DMS 273 (cell line): ENCODE measurements around the gene SWAP70.

Source experiments
- DNase-seq: peaks from one replicate; lab custom pipeline; 2025; ENCODE audit not compliant: unreplicated experiment; lab: John Stamatoyannopoulos, UW

SWAP70 gene

GRCh38 chr11:9774109-9774508, 110.2 kb downstream of the SWAP70 start:
- no peak for DNase-seq

DNA sequence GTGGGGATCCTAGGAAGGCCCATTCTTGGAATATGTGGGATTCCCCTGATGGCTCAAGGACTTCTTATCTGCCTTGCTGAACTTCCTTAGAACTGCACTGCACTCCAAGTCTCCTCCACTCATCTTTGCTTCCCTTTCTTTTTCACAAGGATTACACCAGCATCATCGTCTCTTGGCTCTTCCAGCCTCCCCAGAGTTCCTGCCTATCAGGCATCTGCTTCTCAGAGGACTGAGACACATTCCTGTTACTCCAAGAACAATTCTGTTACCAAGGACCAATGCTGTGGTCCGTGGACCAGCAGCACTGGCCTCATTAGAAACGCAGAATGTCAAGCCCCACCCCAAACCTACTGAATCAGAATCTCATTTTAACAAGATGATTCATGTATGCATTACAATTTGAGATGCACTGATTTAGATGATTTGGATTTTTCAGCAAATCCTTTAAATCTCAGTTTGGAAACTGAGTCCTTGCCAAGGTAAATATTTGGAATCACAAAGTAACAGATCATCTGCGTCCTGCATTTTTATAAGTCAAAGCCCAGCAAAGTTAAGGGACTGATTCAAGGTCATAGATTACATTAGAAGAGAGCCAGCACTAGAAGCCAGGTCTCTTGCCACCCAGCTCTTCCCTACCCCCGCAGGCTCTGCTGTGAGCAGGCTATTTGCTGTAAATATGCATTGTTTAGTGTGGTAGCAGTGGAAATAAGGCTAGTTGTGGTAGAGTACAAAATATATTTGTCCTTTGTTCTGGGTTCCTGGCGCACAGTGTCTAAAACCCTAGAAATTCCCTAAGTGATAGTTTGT, 110.9 kb downstream of the SWAP70 start:
- DNase-seq: no peak

DNA sequence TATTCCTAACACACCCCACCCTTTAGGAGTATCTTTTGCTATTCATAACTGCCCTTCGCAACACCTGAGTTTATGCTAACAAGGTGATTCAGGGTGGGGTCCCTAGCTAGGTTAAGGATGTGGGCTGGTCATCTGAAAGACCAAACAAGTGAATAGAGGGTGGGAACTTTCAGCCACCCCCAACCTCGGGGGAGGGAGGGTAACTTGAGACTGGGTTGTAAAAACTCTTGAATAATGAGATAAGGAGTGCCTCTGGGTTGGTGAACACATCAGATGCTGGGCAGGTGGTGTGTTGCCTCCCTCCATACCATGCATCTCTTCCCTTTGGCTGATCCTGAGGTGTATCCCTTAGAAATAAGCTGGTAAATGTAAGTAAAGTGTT, 111.5 kb downstream of the SWAP70 start:
- no peak for DNase-seq

GRCh38 chr11:9776203-9776602, 112.3 kb downstream of the SWAP70 start:
- no peak for DNase-seq

- no peak for DNase-seq
These were observed 113.2 kb downstream of the SWAP70 start for GRCh38 chr11:9777066-9777465.

DNA sequence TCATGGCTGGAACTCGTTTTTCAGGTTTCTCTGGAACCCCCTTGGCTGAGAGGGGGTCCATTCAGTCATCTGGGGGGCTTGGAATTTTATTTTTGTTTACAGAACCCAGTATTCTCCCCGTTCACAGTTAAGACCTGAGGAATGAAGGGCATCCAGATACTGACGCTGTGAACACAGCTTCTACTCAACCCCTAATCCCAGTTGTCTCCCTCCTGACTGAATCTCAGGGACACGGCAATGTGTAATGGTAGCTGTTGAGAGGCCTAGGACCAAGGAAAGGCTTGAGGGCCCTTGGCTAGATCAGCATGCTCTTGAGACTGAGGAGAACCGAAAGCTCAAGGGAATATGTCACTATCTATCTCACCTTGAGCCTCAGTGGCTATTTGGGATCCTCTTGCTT, 113.6 kb downstream of the SWAP70 start:
- DNase-seq: no peak

DNA sequence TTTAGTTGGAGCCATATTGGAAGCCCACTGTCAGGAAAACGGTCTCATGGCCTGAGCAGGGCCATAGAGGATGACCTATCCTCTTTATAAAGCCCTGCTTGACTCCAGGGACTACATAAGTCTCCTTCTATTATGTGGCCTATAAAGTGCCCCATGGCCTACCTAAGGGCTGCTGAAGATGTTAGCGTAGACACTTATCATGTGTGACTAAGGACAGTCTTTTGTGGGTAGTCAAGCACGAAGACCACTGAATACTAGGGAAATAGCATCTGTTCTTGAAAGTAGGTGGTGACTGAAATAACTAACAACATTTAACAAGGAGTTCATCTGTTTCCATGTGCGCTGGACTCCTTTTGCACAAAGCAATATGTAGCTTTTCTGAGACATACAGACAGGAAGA, 117.1 kb downstream of the SWAP70 start:
- no peak for DNase-seq

GRCh38 chr11:9783986-9784385, 120.1 kb downstream of the SWAP70 start:
- DNase-seq: no peak

DNA sequence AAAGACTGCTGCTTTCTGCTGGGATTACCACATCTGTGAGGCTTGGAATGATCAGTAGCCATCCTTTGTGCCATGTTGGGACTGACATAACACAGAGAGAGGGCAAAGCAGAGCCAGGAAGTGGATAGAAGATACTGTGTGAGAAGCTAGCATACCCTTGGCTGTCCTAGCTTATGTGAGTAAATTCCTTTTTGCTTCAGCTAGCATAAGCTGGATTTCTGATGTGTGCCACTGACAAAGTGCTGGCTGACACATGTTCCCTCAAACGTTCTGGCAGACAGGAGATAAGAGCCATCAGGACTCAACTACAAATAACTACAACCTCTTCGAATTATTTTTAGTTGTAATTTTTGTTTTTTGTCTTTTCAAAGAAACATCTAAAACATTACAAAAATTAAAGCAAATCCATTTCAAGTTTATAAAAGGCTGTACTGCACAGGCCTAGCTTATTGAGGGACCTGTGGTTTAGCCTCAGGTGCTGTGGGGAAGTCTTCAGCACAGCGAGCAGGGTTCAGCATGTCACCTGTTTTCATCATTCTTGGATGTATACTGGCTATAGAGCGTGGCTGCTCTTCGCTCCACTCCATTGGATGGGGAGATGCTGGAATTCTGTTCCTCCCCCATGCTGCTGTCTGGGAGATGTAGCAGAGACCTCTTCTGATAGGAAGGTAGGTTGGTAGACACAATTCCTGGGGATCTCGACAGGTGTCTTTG, 120.9 kb downstream of the SWAP70 start:
- no peak for DNase-seq

- DNase-seq: no peak
These were observed 123.4 kb downstream of the SWAP70 start for GRCh38 chr11:9787260-9787659.

DNA sequence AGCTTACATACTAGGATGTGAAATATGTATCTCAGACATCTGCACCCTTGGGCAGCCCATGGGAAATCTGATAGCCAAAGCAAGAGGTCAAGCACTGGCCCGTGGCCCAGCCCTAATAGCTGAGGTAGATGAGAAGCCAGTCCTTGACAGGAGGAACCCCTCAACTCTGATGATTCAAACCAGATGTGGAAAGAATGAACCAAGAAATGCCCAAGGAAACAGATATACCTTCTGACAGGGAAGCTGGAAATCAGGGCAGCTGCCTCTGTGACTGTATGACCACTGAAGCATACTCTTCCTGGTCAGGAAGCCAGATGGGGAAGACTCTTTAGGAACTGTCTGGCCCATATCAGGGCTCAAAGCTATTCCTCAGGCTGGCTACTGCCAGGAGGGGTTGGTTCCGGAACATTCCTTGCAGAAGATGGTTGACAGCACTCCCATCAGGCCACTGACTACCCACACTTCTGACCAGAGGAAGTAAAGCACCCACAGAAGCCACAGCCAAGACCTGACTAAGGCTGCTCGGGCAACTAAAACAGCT, 124.2 kb downstream of the SWAP70 start:
- DNase-seq: no peak

DNA sequence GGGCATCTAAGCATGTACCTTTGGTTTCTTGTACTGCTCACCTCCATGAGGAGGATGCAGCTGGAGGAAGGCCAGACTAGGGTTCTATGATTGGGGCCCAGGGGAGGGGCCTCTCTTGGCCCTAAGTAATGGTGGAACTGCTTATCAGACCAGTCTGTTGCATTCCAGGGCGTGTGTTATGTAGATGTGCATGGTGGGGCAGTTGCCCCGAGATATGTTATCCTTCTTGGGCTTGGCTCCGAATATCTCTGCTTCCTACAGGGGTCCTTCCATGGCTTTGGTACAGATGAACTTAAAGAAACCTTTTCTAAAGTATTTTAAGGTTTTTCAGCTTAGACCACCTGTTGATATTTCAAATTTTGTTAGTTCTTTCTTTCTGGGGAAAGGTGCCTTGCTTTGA, 126.0 kb downstream of the SWAP70 start:
- DNase-seq: no peak

DNA sequence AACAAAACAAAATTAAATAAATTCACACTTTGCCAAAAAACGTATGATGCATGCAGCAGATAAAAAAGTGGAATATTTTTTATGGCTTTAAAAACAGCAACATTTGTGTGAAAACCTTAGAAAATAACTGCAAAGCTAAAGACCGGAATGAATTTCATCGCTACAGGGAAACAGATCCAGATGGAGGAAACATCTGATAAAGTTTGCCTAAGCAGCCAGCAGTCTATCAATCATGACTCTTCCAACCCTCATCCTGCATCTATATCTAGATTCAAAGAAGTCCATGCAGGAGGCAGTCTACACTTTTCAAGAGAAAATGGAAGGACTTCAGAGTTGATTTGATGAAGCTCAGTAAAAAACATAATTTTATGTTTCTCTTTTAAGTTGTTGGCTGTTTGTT, 126.8 kb downstream of the SWAP70 start:
- DNase-seq: peak; percentile 21

GRCh38 chr11:9796266-9796665, 132.4 kb downstream of the SWAP70 start:
- DNase-seq: no peak

DNA sequence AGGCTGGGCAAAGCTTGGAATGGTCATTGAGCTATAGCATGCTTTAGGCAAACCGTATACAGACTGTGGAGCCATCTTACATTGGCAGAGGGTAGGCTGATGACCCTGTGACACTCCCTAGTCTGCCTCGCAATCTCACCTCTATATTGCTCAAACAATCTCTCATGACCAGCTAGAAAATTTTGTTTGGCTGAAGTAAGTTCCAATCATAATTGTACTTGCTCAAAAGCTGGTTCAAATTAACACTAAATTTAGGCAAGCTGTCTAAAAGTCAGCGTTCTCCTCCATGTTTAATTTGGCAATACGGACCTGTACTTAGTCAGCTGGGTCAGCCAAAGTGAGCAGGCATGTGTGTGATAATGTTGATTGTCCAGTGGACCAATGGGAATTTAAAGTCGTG, 133.0 kb downstream of the SWAP70 start:
- no peak for DNase-seq

DNA sequence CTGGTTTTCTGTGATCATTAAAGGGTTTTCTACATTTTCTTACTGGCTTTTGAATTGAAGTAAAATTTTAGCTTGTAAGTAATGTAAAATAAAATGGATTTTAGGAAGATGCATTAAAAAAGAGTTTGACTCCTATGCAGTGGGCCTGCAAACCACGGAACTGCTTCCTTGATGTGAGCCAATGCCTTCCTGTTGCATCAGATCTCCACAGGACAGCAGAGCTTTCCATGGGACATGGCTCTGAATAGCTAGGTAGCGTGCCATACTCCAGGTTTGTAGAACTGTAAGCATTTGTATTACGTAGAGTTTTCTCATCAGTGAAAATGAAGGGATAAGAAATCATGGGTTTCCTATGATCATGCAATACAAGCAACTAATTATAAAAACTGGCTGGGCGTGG, 133.4 kb downstream of the SWAP70 start:
- DNase-seq: no peak

- DNase-seq: no peak
These were observed 136.0 kb downstream of the SWAP70 start for GRCh38 chr11:9799886-9800285.

DNA sequence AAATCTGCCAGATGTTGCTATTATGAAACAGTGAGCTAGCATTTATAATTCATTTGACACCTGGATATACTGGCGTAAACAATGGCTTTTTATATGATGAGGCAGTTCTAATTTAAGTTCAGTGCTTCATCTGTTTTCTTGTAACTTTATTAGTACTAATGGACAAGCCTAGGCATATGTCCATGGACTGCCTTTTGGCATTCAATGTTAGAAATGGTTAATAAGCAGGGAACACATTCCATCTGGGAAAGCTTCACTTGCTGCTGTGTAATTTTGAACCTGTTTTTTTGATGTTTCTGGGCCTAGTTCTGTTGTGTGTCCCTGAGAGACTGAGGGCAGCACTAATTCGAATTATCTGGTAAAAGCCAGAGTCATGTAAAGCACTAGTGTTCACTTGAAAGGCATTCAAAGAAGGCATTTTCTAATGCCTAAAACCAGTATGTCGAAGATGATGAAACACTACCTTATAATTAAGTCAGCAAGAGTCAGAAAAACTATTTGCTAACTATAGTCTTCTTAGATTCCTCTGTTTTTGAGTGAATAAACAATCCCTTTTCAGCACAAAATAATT, 138.5 kb downstream of the SWAP70 start:
- peak; percentile 80 for DNase-seq
